ENCODE data around the gene FREM1. TPM values are rescaled to one million over a fixed set of nuclear protein-coding genes. Genes with fewer than 3 reads are reported as not detected.

Gene FREM1
- total and polyA plus RNA-seq, 10 of the 15 experiments (the other 5 are each of a cell fraction or from before 2014, with no cell fraction given): 0.01 to 0.16 (median 0.08) TPM; not detected in 7

GRCh38 chr9:14913366-14913765 lies 3.1 kb upstream of the FREM1 start:
- Histone ChIP-seq H3K79me2 (ENCODE audit: control insufficient read depth, insufficient read depth, low read length) (no peaks in the 10 kb centered on the region), H2AFZ (ENCODE audit: control insufficient read depth, low read depth, low read length) (no peak overlapping the region), H3K4me3 (no peak overlapping the region), H3K9ac (ENCODE audit: control insufficient read depth, insufficient read depth, low read length) (no peak overlapping the region), H4K20me1 (ENCODE audit: control insufficient read depth, insufficient read depth) (no peaks in the 10 kb centered on the region), H3K27ac (ENCODE audit: control insufficient read depth, insufficient read depth) (no peak overlapping the region), H3K9me3 (replicated peaks; ENCODE audit: control insufficient read depth, insufficient read depth, low read length) (no peaks in the 10 kb centered on the region), H3K27me3 (replicated peaks in 1 of 2; ENCODE audit: control insufficient read depth in 2 of 2, insufficient read depth in 2 of 2, low read length in 1 of 2) (no peaks in the 10 kb centered on the region; a peak in 2 of 4 replicates), H3K4me1 (ENCODE audit: control insufficient read depth, insufficient read depth, low read length) (no peaks in the 10 kb centered on the region), H3K4me2 (ENCODE audit: control insufficient read depth, insufficient read depth) (no peak overlapping the region), H3K36me3 (ENCODE audit: control insufficient read depth in 2 of 2, insufficient read depth in 2 of 2, low read length in 1 of 2) (no peaks in the 10 kb centered on the region)
- CTCF ChIA-PET: no interaction called here
- DNase-seq (ENCODE audit: low read depth, low spot score): no peak
- ATAC-seq: no peak
- RAD21 ChIA-PET (ENCODE audit: unreplicated experiment): no interaction called here
- POLR2A ChIA-PET: no interaction called here
- in situ Hi-C loops (cut with MboI) (no loop called here), intact Hi-C loops (cut with micrococcal nuclease; ENCODE audit: unreplicated experiment) (no loop called here)
- WGBS (ENCODE audit: insufficient coverage, insufficient replicate concordance, low lambda C conversion rate, missing lambda C conversion rate): 3% methylated on average over 1 of the region's 1 CpG
- TF ChIP-seq NFYA (IDR thresholded peaks at IDR 0.05; ENCODE audit: borderline replicate concordance, low read depth, low read length) (no peak), SREBF1 (IDR thresholded peaks at IDR 0.05; ENCODE audit: low read length) (no peak), MLLT1 (IDR thresholded peaks at IDR 0.05) (no peak), PML (IDR thresholded peaks at IDR 0.05; ENCODE audit: low read length) (no peak), TBL1XR1 (IDR thresholded peaks at IDR 0.05; ENCODE audit: low read depth, low read length) (no peak), NBN (IDR thresholded peaks at IDR 0.05) (no peak), SMAD1 (IDR thresholded peaks at IDR 0.05; ENCODE audit: low read depth, partially characterized antibody) (no peak), EED (IDR thresholded peaks at IDR 0.05; ENCODE audit: low read depth) (no peak), ATF2 (IDR thresholded peaks at IDR 0.05; ENCODE audit: low read length) (no peak), CBFB (IDR thresholded peaks at IDR 0.05; ENCODE audit: low read depth) (no peak), NFXL1 (IDR thresholded peaks at IDR 0.05; ENCODE audit: borderline replicate concordance) (no peak), KAT2A (conservative IDR thresholded peaks at IDR 0.05; ENCODE audit: control insufficient read depth, low read depth, low read length) (no peak), SRF (IDR thresholded peaks at IDR 0.05; ENCODE audit: low read depth in 2 of 2, low read length in 2 of 2) (no peak), NFIC (IDR thresholded peaks at IDR 0.05; ENCODE audit: low read depth, low read length) (no peak)
- no TSS peak for BruUV-seq (replicated peaks)
- FAIRE-seq: no peak
- SMC1A ChIA-PET (ENCODE audit: uncharacterized antibody, unreplicated experiment): no interaction called here
